Smooth muscle cell (in vitro differentiated cells): ENCODE data around the gene PRSS1. TPM values are rescaled to one million over a fixed set of nuclear protein-coding genes. Genes with fewer than 3 reads are reported as not detected.
"Not testable (repeated sequence)": the region's sequence is repeated elsewhere in the genome, so short reads cannot be mapped to it uniquely, and the experiment has no call there.

Experiments
- DNase-seq: peaks from one replicate; lab custom pipeline; 2025; ENCODE audit not compliant: unreplicated experiment; lab: John Stamatoyannopoulos, UW
- H2AFZ ChIP-seq: fragments of 200-600 bp; sonication (generic); 2 replicates; pipeline ENCODE4 v1.6.0; 2016; ENCODE audit warnings: antibody characterized with exemption, low read depth, mild to moderate bottlenecking
- H3F3A ChIP-seq: fragments of 200-600 bp; sonication (generic); 2 replicates; pipeline ENCODE4 v1.6.0; 2017; ENCODE audit warnings: antibody characterized with exemption, low read depth
- H3K27ac ChIP-seq: fragments of 200-600 bp; sonication (generic); 2 replicates; pipeline ENCODE4 v1.5.1; 2016; ENCODE audit warnings: low read depth, mild to moderate bottlenecking
- H3K27me3 ChIP-seq: fragments of 200-600 bp; sonication (generic); 2 replicates; pipeline ENCODE4 v1.6.1; 2016; ENCODE audit warnings: low read depth, mild to moderate bottlenecking
- H3K36me3 ChIP-seq: fragments of 200-600 bp; sonication (generic); 2 replicates; pipeline ENCODE4 v1.5.1; 2016; ENCODE audit warnings: low read depth
- H3K4me1 ChIP-seq: fragments of 200-600 bp; sonication (generic); 2 replicates; pipeline ENCODE4 v1.5.1; 2016; ENCODE audit warnings: low read depth
- H3K4me2 ChIP-seq: fragments of 200-600 bp; sonication (generic); 2 replicates; pipeline ENCODE4 v1.6.0; 2016; ENCODE audit warnings: mild to moderate bottlenecking
- H3K4me3 ChIP-seq: fragments of 200-600 bp; sonication (generic); 2 replicates; pipeline ENCODE4 v1.5.1; 2016; ENCODE audit warnings: mild to moderate bottlenecking
- H3K79me2 ChIP-seq: fragments of 200-600 bp; sonication (generic); 2 replicates; pipeline ENCODE4 v1.6.0; 2016; ENCODE audit warnings: low read depth, mild to moderate bottlenecking
- H3K9ac ChIP-seq: fragments of 200-600 bp; sonication (generic); 2 replicates; pipeline ENCODE4 v1.6.0; 2016; ENCODE audit warnings: low read depth
- H3K9me3 ChIP-seq: fragments of 200-600 bp; sonication (generic); replicated peaks from 2 replicates; pipeline ENCODE4 v1.5.1; 2016; ENCODE audit warnings: low read depth
- H4K20me1 ChIP-seq: fragments of 200-600 bp; sonication (generic); 2 replicates; pipeline ENCODE4 v1.6.0; 2016; ENCODE audit warnings: low read depth
- CTCF ChIP-seq: fragments of 200-600 bp; sonication (generic); IDR thresholded peaks from 2 replicates; pipeline ENCODE4 v1.5.1; 2017; ENCODE audit warnings: borderline replicate concordance, mild to moderate bottlenecking, antibody characterized with exemption; ENCODE audit not compliant: insufficient read depth, poor library complexity, severe bottlenecking
- WGBS: methylation state at CpG from one replicate; pipeline ENCODE4 v1.1.7; 2016; ENCODE audit warnings: low lambda C conversion rate; 5-methylcytosine and 5-hydroxymethylcytosine counted together
- polyA plus RNA-seq: library from polyadenylated mRNA; unstranded; fragments of >200 nt; fragmentation: Nextera tagmentation; extraction: Ambion mirVana; gene quantifications from 2 replicates; pipeline ENCODE4 v1.2.1, GENCODE V29; 2016
- total RNA-seq: library from RNA; depleted of rRNA; stranded (reverse); fragments of >200 nt; gene quantifications from 2 replicates; pipeline ENCODE4 v1.2.3, GENCODE V29; 2014

PRSS1 gene
- total and polyA plus RNA-seq, 2 experiments from 2014 or later = not detected

- WGBS = 88% methylated on average over 4 of the region's 4 CpGs
- H3K27me3 ChIP-seq = no peaks in the 10 kb centered on the region
These were observed 3.5 kb upstream of the PRSS1 start for GRCh38 chr7:142745745-142746144.

GRCh38 chr7:142746264-142746663 lies 3.0 kb upstream of the PRSS1 start:
- WGBS = 90% methylated on average over 3 of the region's 3 CpGs
- Histone ChIP-seq H3K27ac (no peak overlapping the region), H3F3A (no peaks in the 10 kb centered on the region), H3K9me3 (no peaks in the 10 kb centered on the region), H3K4me2 (no peak overlapping the region), H3K27me3 (no peaks in the 10 kb centered on the region), H2AFZ (no peak overlapping the region), H3K36me3 (no peaks in the 10 kb centered on the region), H3K4me3 (no peak overlapping the region), H4K20me1 (no peaks in the 10 kb centered on the region), H3K9ac (no peak overlapping the region), H3K79me2 (no peaks in the 10 kb centered on the region), H3K4me1 (no peaks in the 10 kb centered on the region)
- no peak for DNase-seq
- no peak for TF ChIP-seq CTCF

More at GRCh38 chr7:142745745-142746144, 3.5 kb upstream of the PRSS1 start:
- no peaks in the 10 kb centered on the region for H3K36me3 ChIP-seq
- no peaks in the 10 kb centered on the region for H3K9me3 ChIP-seq
- H3K79me2 ChIP-seq = no peaks in the 10 kb centered on the region
- no peak overlapping the region for H3K4me3 ChIP-seq
- H3K4me2 ChIP-seq = no peak overlapping the region
- no peaks in the 10 kb centered on the region for H3K4me1 ChIP-seq
- H2AFZ ChIP-seq = no peak overlapping the region
- no peak overlapping the region for H3K9ac ChIP-seq
- H4K20me1 ChIP-seq = no peaks in the 10 kb centered on the region
- no peaks in the 10 kb centered on the region for H3F3A ChIP-seq
- no peak overlapping the region for H3K27ac ChIP-seq
- no peak for TF ChIP-seq CTCF
- DNase-seq = no peak

- H3K4me3 ChIP-seq, H3K27me3 ChIP-seq, H3K9ac ChIP-seq, DNase-seq, H3K4me1 ChIP-seq, H3K79me2 ChIP-seq, H3K9me3 ChIP-seq, H3F3A ChIP-seq, H3K27ac ChIP-seq, H2AFZ ChIP-seq, H4K20me1 ChIP-seq, H3K36me3 ChIP-seq, H3K4me2 ChIP-seq: not testable (repeated sequence)
- 93% methylated on average over 2 of the region's 2 CpGs for WGBS
These were observed 862 bp upstream of the PRSS1 start for GRCh38 chr7:142748410-142748809.

GRCh38 chr7:142750321-142750938 lies 1.2 kb downstream of the PRSS1 start:
- Histone ChIP-seq H3K27me3 (no peaks in the 10 kb centered on the region), H3K4me1 (no peaks in the 10 kb centered on the region), H3K9ac (no peak overlapping the region), H4K20me1 (no peaks in the 10 kb centered on the region), H3K9me3 (no peaks in the 10 kb centered on the region), H3K27ac (no peak overlapping the region), H3K79me2 (no peaks in the 10 kb centered on the region), H3K4me2 (no peak overlapping the region), H2AFZ (no peak overlapping the region), H3F3A (no peaks in the 10 kb centered on the region), H3K4me3 (no peak overlapping the region), H3K36me3 (no peaks in the 10 kb centered on the region)
- TF ChIP-seq CTCF = no peak
- DNase-seq = no peak
- 77% methylated on average over 9 of the region's 9 CpGs for WGBS

- not testable (repeated sequence) for H3K27me3 ChIP-seq, H3K79me2 ChIP-seq, H3K9me3 ChIP-seq, H3K36me3 ChIP-seq, H3K4me2 ChIP-seq, H3F3A ChIP-seq, H3K27ac ChIP-seq, H3K4me3 ChIP-seq, H4K20me1 ChIP-seq, DNase-seq, H2AFZ ChIP-seq, H3K4me1 ChIP-seq, H3K9ac ChIP-seq
- 89% methylated on average over 14 of the region's 14 CpGs for WGBS
These were observed 2.4 kb downstream of the PRSS1 start for GRCh38 chr7:142751526-142752175.
